ENCODE data around the gene TBL1Y.
"Not testable (repeated sequence)": the region's sequence is repeated elsewhere in the genome, so short reads cannot be mapped to it uniquely, and the experiment has no call there.

TBL1Y gene

GRCh38 chrY:6972271-6972887, 61.9 kb downstream of the TBL1Y start:
- no peak for DNase-seq (ENCODE audit: low read depth in 2 of 2)

GRCh38 chrY:6974971-6975370, 64.5 kb downstream of the TBL1Y start:
- no peak for DNase-seq (ENCODE audit: low read depth in 2 of 2)

- DNase-seq (ENCODE audit: low read depth in 2 of 2): no peak
Measured at GRCh38 chrY:6977783-6978182, 67.3 kb downstream of the TBL1Y start.

- no peak for DNase-seq (ENCODE audit: low read depth in 2 of 2)
Measured at GRCh38 chrY:6983221-6983620, 72.7 kb downstream of the TBL1Y start.

- no peak for DNase-seq (ENCODE audit: low read depth in 2 of 2)
Measured at GRCh38 chrY:6987811-6988210, 77.3 kb downstream of the TBL1Y start.

GRCh38 chrY:6989886-6990620, 79.6 kb downstream of the TBL1Y start:
- DNase-seq (ENCODE audit: low read depth in 2 of 2): no peak

- DNase-seq (ENCODE audit: low read depth in 2 of 2): no peak
Measured at GRCh38 chrY:6992041-6992440, 81.5 kb downstream of the TBL1Y start.

- no peak for DNase-seq (ENCODE audit: low read depth in 2 of 2)
Measured at GRCh38 chrY:6995987-6996386, 85.5 kb downstream of the TBL1Y start.

GRCh38 chrY:6997503-6998066, 87.1 kb downstream of the TBL1Y start:
- no peak for DNase-seq (ENCODE audit: low read depth in 2 of 2)

GRCh38 chrY:6999905-7000304, 89.4 kb downstream of the TBL1Y start:
- no peak for DNase-seq (ENCODE audit: low read depth in 2 of 2)

- DNase-seq (ENCODE audit: low read depth in 2 of 2): no peak
Measured at GRCh38 chrY:7002581-7002980, 92.1 kb downstream of the TBL1Y start.

GRCh38 chrY:7007911-7008310, 97.4 kb downstream of the TBL1Y start:
- no peak for DNase-seq (ENCODE audit: low read depth in 2 of 2)

GRCh38 chrY:7008578-7009355, 98.3 kb downstream of the TBL1Y start:
- no peak for DNase-seq (ENCODE audit: low read depth in 2 of 2)

- no peak for DNase-seq (ENCODE audit: low read depth in 2 of 2)
Measured at GRCh38 chrY:7013051-7013450, 102.6 kb downstream of the TBL1Y start.

- DNase-seq (ENCODE audit: low read depth in 2 of 2): no peak
Measured at GRCh38 chrY:7016521-7016920, 106.0 kb downstream of the TBL1Y start.

- no peak for DNase-seq (ENCODE audit: low read depth in 2 of 2)
Measured at GRCh38 chrY:7017244-7018080, 107.0 kb downstream of the TBL1Y start.

GRCh38 chrY:7039037-7039436, 128.5 kb downstream of the TBL1Y start:
- no peak for DNase-seq (ENCODE audit: low read depth in 2 of 2)

GRCh38 chrY:7040662-7041061, 130.2 kb downstream of the TBL1Y start:
- no peak for DNase-seq (ENCODE audit: low read depth in 2 of 2)

- DNase-seq (ENCODE audit: low read depth in 2 of 2): no peak
Measured at GRCh38 chrY:7041983-7042382, 131.5 kb downstream of the TBL1Y start.

GRCh38 chrY:7052461-7052860, 142.0 kb downstream of the TBL1Y start:
- DNase-seq (ENCODE audit: low read depth in 2 of 2): not testable (repeated sequence)

GRCh38 chrY:7056886-7057285, 146.4 kb downstream of the TBL1Y start:
- DNase-seq (ENCODE audit: low read depth in 2 of 2): no peak

GRCh38 chrY:7078725-7079124, 168.2 kb downstream of the TBL1Y start:
- no peak for DNase-seq (ENCODE audit: low read depth in 2 of 2)
